NCI-H1417 (cell line): Measurements from ENCODE around the gene CKB.

Experiments
- DNase-seq, 3 experiments: peaks; one replicate each; lab custom pipeline; 2025; lab: John Stamatoyannopoulos, UW

The CKB gene

GRCh38 chr14:103488071-103488470 is 34.6 kb downstream of the CKB start:
- no peak for DNase-seq

GRCh38 chr14:103485504-103485903 is 37.1 kb downstream of the CKB start:
- DNase-seq = no peak

- peak in 1 of 3 experiments; percentile 19 for DNase-seq
Observed at GRCh38 chr14:103483600-103483999, 39.0 kb downstream of the CKB start.

- DNase-seq = no peak
Observed at GRCh38 chr14:103480595-103480994, 42.0 kb downstream of the CKB start.

GRCh38 chr14:103476631-103477030 is 46.0 kb downstream of the CKB start:
- no peak for DNase-seq

- no peak for DNase-seq
Observed at GRCh38 chr14:103476065-103476464, 46.6 kb downstream of the CKB start.

GRCh38 chr14:103474893-103475292 is 47.7 kb downstream of the CKB start:
- DNase-seq = no peak

- no peak for DNase-seq
Observed at GRCh38 chr14:103472939-103473338, 49.7 kb downstream of the CKB start.
